ENCODE results near the gene SEMA3G. TPM values are rescaled to one million over a fixed set of nuclear protein-coding genes. Genes with fewer than 3 reads are reported as not detected.

SEMA3G gene
- total RNA-seq, 6 experiments from 2014 or later: 0.60 to 2.8 (median 0.80) TPM

DNA sequence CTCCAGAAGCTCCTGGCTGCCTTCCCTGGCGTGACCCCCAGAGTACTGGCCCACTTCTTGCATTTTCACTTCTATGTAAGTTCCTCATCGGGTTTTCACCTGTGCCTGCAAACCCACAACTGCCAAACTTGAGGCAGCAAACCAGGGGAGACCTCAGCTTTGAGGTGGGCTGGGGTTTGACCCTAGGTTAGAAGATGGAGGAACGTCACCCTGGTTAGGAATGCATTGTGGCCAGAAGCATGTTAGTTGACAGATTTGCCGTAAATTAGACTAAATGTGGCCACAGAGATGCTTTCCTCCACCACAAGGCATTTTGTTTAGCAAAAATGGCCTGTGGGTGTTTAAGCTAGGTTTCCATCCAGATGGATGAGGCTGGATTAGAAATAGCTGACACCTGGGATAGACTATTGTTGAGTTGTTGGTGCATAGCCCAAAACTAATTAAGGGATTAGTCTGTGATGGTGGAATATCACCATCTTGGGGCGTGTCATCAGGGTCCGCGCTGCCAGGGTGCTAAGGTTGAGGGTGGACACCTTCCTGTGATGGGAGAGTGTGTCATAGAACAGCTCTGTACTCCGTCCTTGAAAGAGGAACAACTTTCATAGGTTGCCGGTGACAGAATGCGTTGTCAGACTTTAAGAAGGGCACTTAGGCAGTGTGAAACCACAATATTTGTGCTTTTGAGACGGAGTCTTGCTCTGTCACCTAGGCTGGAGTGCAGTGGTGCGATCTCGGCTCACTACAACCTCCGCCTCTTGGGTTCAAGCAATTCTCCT, 14.1 kb upstream of the SEMA3G start:
- H3K36me3 ChIP-seq: peaks cover 0 to 45% (median 9%) of the 10 kb centered on the region in 4 donors
- TF ChIP-seq, protein P1, sequence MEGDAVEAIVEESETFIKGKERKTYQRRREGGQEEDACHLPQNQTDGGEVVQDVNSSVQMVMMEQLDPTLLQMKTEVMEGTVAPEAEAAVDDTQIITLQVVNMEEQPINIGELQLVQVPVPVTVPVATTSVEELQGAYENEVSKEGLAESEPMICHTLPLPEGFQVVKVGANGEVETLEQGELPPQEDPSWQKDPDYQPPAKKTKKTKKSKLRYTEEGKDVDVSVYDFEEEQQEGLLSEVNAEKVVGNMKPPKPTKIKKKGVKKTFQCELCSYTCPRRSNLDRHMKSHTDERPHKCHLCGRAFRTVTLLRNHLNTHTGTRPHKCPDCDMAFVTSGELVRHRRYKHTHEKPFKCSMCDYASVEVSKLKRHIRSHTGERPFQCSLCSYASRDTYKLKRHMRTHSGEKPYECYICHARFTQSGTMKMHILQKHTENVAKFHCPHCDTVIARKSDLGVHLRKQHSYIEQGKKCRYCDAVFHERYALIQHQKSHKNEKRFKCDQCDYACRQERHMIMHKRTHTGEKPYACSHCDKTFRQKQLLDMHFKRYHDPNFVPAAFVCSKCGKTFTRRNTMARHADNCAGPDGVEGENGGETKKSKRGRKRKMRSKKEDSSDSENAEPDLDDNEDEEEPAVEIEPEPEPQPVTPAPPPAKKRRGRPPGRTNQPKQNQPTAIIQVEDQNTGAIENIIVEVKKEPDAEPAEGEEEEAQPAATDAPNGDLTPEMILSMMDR (IDR thresholded peaks at IDR 0.05): no peak
- TF ChIP-seq POLR2A (IDR thresholded peaks at IDR 0.05): no peak
- no peak for ATAC-seq
- H3K4me1 ChIP-seq: peaks cover 0 to 15% (median 3%) of the 10 kb centered on the region in 4 donors
- no peak for DNase-seq
- no peak overlapping the region for H3K4me3 ChIP-seq
- no peaks in the 10 kb centered on the region for H3K27me3 ChIP-seq
- WGBS (ENCODE audit: insufficient coverage, low coverage, low lambda C conversion rate, missing lambda C conversion rate): 80% methylated on average over 9 of the region's 14 CpGs
- no peak overlapping the region for H3K27ac ChIP-seq
- H3K9me3 ChIP-seq: no peaks in the 10 kb centered on the region
- intact Hi-C loops (cut with DNase I): no loop called here

DNA sequence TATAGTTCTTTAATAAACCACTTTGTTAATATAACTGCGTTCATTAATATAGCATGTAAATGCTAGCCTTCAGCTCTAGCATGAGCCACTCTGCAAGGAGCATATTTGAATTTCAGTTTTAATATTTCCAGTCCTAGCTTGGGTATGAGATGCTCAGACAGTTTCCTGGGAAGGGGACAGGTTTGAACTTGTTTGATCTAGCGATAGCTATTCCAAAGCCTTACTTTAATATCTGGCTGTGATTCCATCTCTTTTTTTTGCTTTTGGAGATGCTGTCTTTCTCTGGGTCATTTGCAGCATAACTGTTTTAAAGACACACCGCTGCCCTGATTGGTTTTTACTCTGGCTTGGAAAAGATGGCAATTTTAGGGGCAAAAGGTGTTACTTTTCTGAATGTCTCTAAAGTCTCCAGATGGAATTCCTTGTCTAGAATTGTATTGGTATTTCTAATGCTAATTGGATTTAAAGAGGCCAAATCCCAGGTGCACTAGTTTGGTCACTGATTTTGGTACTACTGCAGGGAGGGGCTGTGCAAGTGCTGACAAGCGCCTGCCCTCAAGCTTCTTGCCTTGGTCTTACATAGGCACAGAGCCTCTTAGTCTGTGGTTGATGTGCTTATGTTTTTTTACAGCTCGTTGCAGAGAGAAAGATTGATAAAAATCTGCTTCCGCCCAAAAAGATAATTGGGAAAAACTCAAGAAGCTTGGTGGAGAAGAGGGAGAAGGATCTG, 13.3 kb upstream of the SEMA3G start:
- 75% methylated on average over 6 of the region's 6 CpGs for WGBS (ENCODE audit: insufficient coverage, low coverage, low lambda C conversion rate, missing lambda C conversion rate)
- Histone ChIP-seq H3K4me3 (no peak overlapping the region), H3K36me3 (peaks cover 0 to 42% (median 9%) of the 10 kb centered on the region in 4 donors)

DNA sequence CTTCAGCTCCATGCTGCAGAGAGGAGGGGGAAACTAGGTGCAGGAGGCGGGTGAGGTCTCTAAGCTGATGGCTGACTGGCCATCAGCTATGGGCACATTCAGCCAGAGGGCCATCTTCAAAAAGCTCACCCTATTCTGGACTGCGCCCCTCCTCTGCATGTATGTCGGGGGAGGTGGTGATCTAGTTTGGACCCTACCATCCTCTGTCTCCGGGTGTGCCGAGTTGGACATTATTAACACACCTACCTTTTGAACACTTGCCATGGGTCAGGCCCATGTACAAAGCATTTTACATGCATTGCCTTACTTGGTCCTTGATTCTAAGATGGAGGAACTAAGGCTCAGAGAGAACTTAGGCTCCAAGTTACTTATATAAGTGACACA, 11.9 kb upstream of the SEMA3G start:
- DNase-seq (no peak), ATAC-seq (no peak)
- Histone ChIP-seq H3K36me3 (peaks cover 0 to 35% (median 7%) of the 10 kb centered on the region in 4 donors), H3K9me3 (no peaks in the 10 kb centered on the region), H3K27me3 (no peaks in the 10 kb centered on the region), H3K27ac (peak overlapping the region in 1 of 3 donors; percentile 73), H3K4me1 (peaks cover 0 to 15% (median 3%) of the 10 kb centered on the region in 4 donors), H3K4me3 (peak overlapping the region in 2 of 3 donors; percentile 66 to 77)
- intact Hi-C loops (cut with DNase I): no loop called here
- WGBS (ENCODE audit: insufficient coverage, low coverage, low lambda C conversion rate, missing lambda C conversion rate): 100% methylated on average over 1 of the region's 5 CpGs
- TF ChIP-seq, protein P1 (IDR thresholded peaks at IDR 0.05): no peak
- TF ChIP-seq POLR2A (IDR thresholded peaks at IDR 0.05): no peak

More for the DNA sequence above, 13.3 kb upstream of the SEMA3G start:
- intact Hi-C loops (cut with DNase I): no loop called here
- DNase-seq (no peak), ATAC-seq (no peak)
- TF ChIP-seq, protein P1 (IDR thresholded peaks at IDR 0.05): no peak
- TF ChIP-seq POLR2A (IDR thresholded peaks at IDR 0.05): no peak
- H3K27ac ChIP-seq: no peak overlapping the region
- no peaks in the 10 kb centered on the region for H3K9me3 ChIP-seq
- H3K4me1 ChIP-seq: peaks cover 0 to 15% (median 3%) of the 10 kb centered on the region in 4 donors
- no peaks in the 10 kb centered on the region for H3K27me3 ChIP-seq

DNA sequence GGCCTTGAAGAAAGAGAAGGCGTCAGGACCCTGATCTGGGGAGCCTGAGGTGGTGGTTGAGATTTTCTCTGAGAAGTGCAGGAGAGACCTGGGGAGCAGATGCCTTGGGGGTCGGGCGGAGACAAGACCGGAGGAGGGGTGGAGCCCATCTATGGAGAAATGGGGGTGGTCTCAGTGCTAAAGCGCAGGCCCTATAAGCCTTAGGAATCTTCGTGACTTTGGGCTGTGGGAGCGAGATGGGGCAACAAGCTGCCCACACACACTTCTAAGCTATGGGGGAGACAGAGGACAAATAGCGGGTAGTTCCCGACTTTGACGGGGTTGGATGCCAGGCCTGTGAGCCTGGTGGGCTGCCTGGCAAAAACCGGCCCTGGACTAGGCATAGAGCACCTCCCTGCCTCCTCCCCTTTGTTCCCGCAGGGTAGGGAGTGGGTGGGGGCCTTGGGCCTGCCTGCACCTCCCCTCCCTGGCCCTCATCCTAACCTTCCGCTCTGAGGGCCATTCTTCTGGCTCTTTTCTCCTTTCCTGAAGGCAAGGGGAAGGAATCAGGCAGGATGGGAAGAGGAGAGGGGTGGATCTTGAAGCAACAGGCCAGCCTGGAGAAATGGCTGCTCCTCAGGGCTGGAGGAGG, 11.4 kb upstream of the SEMA3G start:
- H3K9me3 ChIP-seq: no peaks in the 10 kb centered on the region
- peak overlapping the region; percentile 43 to 77 (median 66) for H3K4me3 ChIP-seq
- ATAC-seq: peak; percentile 10 to 33 (median 17)
- peak overlapping the region; percentile 73 to 92 (median 86) for H3K27ac ChIP-seq
- H3K27me3 ChIP-seq: no peaks in the 10 kb centered on the region
- peak in 1 of 3 donors; percentile 42 for DNase-seq
- intact Hi-C loops (cut with DNase I): no loop called here
- H3K4me1 ChIP-seq: peaks cover 0 to 15% (median 3%) of the 10 kb centered on the region in 4 donors
- peaks cover 0 to 35% (median 7%) of the 10 kb centered on the region in 4 donors for H3K36me3 ChIP-seq
- TF ChIP-seq POLR2A (IDR thresholded peaks at IDR 0.05): no peak
- TF ChIP-seq, protein P1 (IDR thresholded peaks at IDR 0.05): no peak
- 12% methylated on average over 5 of the region's 13 CpGs for WGBS (ENCODE audit: insufficient coverage, low coverage, low lambda C conversion rate, missing lambda C conversion rate)

Measured in right lobe of liver (tissue), 6 donors.